ENCODE results near the gene GLI3.

The GLI3 gene

DNA sequence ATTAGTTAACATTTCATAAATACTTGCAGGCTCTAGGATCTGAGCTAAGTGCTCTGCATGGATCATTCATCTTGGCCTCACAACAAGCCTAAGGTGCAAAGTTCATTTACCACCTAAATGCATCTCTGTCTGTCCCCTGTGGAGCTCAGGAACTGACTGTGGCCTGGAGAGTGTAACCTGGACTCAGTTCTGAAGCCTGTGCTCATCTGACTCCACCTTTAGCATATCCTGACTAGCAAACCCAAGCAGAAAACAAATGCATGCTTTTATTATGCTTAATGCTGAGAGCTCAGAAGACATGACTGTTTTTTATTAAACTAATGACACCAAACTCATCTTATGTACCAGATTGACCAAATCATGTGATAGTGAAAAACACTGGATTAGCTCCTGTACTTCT is 288.5 kb downstream of the GLI3 start:
- H3K79me2 ChIP-seq (ENCODE audit: insufficient read depth, low read length) = no peaks in the 10 kb centered on the region
- TF ChIP-seq, protein P1, sequence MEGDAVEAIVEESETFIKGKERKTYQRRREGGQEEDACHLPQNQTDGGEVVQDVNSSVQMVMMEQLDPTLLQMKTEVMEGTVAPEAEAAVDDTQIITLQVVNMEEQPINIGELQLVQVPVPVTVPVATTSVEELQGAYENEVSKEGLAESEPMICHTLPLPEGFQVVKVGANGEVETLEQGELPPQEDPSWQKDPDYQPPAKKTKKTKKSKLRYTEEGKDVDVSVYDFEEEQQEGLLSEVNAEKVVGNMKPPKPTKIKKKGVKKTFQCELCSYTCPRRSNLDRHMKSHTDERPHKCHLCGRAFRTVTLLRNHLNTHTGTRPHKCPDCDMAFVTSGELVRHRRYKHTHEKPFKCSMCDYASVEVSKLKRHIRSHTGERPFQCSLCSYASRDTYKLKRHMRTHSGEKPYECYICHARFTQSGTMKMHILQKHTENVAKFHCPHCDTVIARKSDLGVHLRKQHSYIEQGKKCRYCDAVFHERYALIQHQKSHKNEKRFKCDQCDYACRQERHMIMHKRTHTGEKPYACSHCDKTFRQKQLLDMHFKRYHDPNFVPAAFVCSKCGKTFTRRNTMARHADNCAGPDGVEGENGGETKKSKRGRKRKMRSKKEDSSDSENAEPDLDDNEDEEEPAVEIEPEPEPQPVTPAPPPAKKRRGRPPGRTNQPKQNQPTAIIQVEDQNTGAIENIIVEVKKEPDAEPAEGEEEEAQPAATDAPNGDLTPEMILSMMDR (conservative IDR thresholded peaks at IDR 0.05; ENCODE audit: low read length) = no peak
- TF ChIP-seq EZH2phosphoT487 (IDR thresholded peaks at IDR 0.05; ENCODE audit: borderline replicate concordance) = no peak
- no peaks in the 10 kb centered on the region for H3K27me3 ChIP-seq (ENCODE audit: insufficient read depth, low read length, poor library complexity, severe bottlenecking)
- no peaks in the 10 kb centered on the region for H3F3A ChIP-seq (ENCODE audit: low read depth)
- no peak overlapping the region for H3K4me3 ChIP-seq (ENCODE audit: low read length, poor library complexity, severe bottlenecking)
- no peak overlapping the region for H2AFZ ChIP-seq (ENCODE audit: low read length)
- no peaks in the 10 kb centered on the region for H3K36me3 ChIP-seq (ENCODE audit: insufficient read depth, low read length)
- H3K9me3 ChIP-seq (ENCODE audit: insufficient read depth, low read depth, low read length) = no peaks in the 10 kb centered on the region
- H3K9ac ChIP-seq (ENCODE audit: low read depth, low read length, poor library complexity, severe bottlenecking) = no peak overlapping the region
- no peaks in the 10 kb centered on the region for H3K9me2 ChIP-seq (replicated peaks; ENCODE audit: low read depth, low read length)
- H3K4me2 ChIP-seq (ENCODE audit: low read depth, low read length, poor library complexity, severe bottlenecking) = no peak overlapping the region
- no peaks in the 10 kb centered on the region for H3K4me1 ChIP-seq (ENCODE audit: insufficient read depth, low read length, poor library complexity, severe bottlenecking)
- no peaks in the 10 kb centered on the region for H4K20me1 ChIP-seq (ENCODE audit: insufficient read depth, low read length, poor library complexity, severe bottlenecking)

GRCh38 chr7:41943094-41943577 is 293.9 kb downstream of the GLI3 start:
- Histone ChIP-seq H3K27me3 (ENCODE audit: insufficient read depth, low read length, poor library complexity, severe bottlenecking) (no peaks in the 10 kb centered on the region), H2AFZ (ENCODE audit: low read length) (peak overlapping the region; percentile 89), H3K36me3 (ENCODE audit: insufficient read depth, low read length) (no peaks in the 10 kb centered on the region), H3K4me2 (ENCODE audit: low read depth, low read length, poor library complexity, severe bottlenecking) (peak overlapping the region; percentile 36), H3K9me3 (ENCODE audit: insufficient read depth, low read depth, low read length) (no peaks in the 10 kb centered on the region), H3F3A (ENCODE audit: low read depth) (no peaks in the 10 kb centered on the region), H3K4me3 (ENCODE audit: low read length, poor library complexity, severe bottlenecking) (no peak overlapping the region), H3K9me2 (replicated peaks; ENCODE audit: low read depth, low read length) (no peaks in the 10 kb centered on the region), H3K4me1 (ENCODE audit: insufficient read depth, low read length, poor library complexity, severe bottlenecking) (no peaks in the 10 kb centered on the region), H3K9ac (ENCODE audit: low read depth, low read length, poor library complexity, severe bottlenecking) (no peak overlapping the region), H4K20me1 (ENCODE audit: insufficient read depth, low read length, poor library complexity, severe bottlenecking) (no peaks in the 10 kb centered on the region), H3K79me2 (ENCODE audit: insufficient read depth, low read length) (no peaks in the 10 kb centered on the region)
- TF ChIP-seq EZH2phosphoT487 (IDR thresholded peaks at IDR 0.05; ENCODE audit: borderline replicate concordance) = no peak
- TF ChIP-seq, protein P1 (conservative IDR thresholded peaks at IDR 0.05; ENCODE audit: low read length) = peak; percentile 94

DNA sequence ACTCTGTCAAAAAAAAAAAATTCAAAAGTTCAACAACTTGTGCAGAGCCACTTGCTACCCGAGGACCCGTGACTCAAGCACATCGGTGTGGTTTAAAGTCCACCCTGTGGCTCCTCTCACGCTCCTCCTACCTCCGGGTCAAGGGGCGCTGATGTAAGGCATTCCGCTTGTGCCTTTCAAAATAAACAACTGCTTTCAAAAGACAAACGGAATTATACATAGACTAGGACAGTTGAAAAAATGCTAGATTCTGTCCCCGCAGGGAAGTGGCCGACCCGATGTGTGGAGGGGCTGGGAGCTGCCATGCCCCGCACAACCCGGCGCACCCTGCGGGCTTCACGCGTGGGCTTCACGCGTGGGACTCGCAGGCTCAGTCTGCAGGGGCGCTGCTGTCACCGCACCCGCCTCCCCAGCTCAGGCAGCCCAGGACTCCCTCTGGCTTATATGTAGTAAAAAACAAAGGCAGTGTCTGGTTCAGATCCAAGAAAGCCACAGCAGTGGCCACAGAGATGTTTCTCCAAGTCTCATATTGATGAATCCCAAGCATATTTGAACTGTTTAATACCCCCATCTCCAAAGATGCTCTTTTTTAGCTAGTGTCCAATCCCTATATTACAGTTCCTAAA is 294.4 kb downstream of the GLI3 start:
- Histone ChIP-seq H4K20me1 (ENCODE audit: insufficient read depth, low read length, poor library complexity, severe bottlenecking) (no peaks in the 10 kb centered on the region), H3K36me3 (ENCODE audit: insufficient read depth, low read length) (no peaks in the 10 kb centered on the region), H3K27me3 (ENCODE audit: insufficient read depth, low read length, poor library complexity, severe bottlenecking) (no peaks in the 10 kb centered on the region), H3F3A (ENCODE audit: low read depth) (no peaks in the 10 kb centered on the region), H3K9me3 (ENCODE audit: insufficient read depth, low read depth, low read length) (no peaks in the 10 kb centered on the region), H3K9me2 (replicated peaks; ENCODE audit: low read depth, low read length) (no peaks in the 10 kb centered on the region), H3K4me3 (ENCODE audit: low read length, poor library complexity, severe bottlenecking) (no peak overlapping the region), H3K79me2 (ENCODE audit: insufficient read depth, low read length) (no peaks in the 10 kb centered on the region), H3K9ac (ENCODE audit: low read depth, low read length, poor library complexity, severe bottlenecking) (no peak overlapping the region), H2AFZ (ENCODE audit: low read length) (peak overlapping the region; percentile 89; the same call in 1 of the 2 replicates), H3K4me1 (ENCODE audit: insufficient read depth, low read length, poor library complexity, severe bottlenecking) (no peaks in the 10 kb centered on the region), H3K4me2 (ENCODE audit: low read depth, low read length, poor library complexity, severe bottlenecking) (peak overlapping the region; percentile 36)
- no peak for TF ChIP-seq EZH2phosphoT487 (IDR thresholded peaks at IDR 0.05; ENCODE audit: borderline replicate concordance)
- TF ChIP-seq, protein P1 (conservative IDR thresholded peaks at IDR 0.05; ENCODE audit: low read length) = no peak

Data from Loucy (cell line).